ENCODE results near the gene GOLGA6D. TPM values are rescaled to one million over a fixed set of nuclear protein-coding genes. Genes with fewer than 3 reads are reported as not detected.
"Not testable (repeated sequence)": the region's sequence is repeated elsewhere in the genome, so short reads cannot be mapped to it uniquely, and the experiment has no call there.

GOLGA6D gene
- polyA plus RNA-seq, 3 donors: not detected

- H3K4me2 ChIP-seq (replicated peaks; ENCODE audit: extremely low read depth, low read length, poor library complexity, severe bottlenecking); intact Hi-C loops (cut with micrococcal nuclease); H3K4me1 ChIP-seq (ENCODE audit: control insufficient read depth in 1 of 2, insufficient read depth in 2 of 2, low read length in 2 of 2); H3K9me3 Mint-ChIP-seq; H3K4me1 Mint-ChIP-seq; H3K27ac Mint-ChIP-seq; H4K20me1 ChIP-seq (ENCODE audit: insufficient read depth, low read length); H2AFZ ChIP-seq (ENCODE audit: insufficient read depth, low read depth, low read length, poor library complexity, severe bottlenecking); H3K36me3 ChIP-seq (replicated peaks in 1 of 2; ENCODE audit: control insufficient read depth in 1 of 2, insufficient read depth in 2 of 2, low read length in 2 of 2); H3K9ac ChIP-seq (ENCODE audit: insufficient read depth, low read length, poor library complexity, severe bottlenecking); H3K9me3 ChIP-seq (replicated peaks in 1 of 2; ENCODE audit: control insufficient read depth in 1 of 2, insufficient read depth in 1 of 2, low read length in 2 of 2); H3K27ac ChIP-seq (ENCODE audit: low read depth in 1 of 2, low read length in 2 of 2); H3K4me3 Mint-ChIP-seq; H3K27me3 ChIP-seq (ENCODE audit: control insufficient read depth in 2 of 2, insufficient read depth in 2 of 2, low read length in 2 of 2); H3K4me3 ChIP-seq (replicated peaks in 1 of 3; ENCODE audit: low read depth in 2 of 3, low read length in 3 of 3); H3K79me2 ChIP-seq (ENCODE audit: insufficient read depth, low read length); H3K27me3 Mint-ChIP-seq (ENCODE audit: low read depth in 3 of 3); H3K36me3 Mint-ChIP-seq: not testable (repeated sequence)
- WGBS (ENCODE audit: insufficient coverage): 49% methylated on average over 2 of the region's 5 CpGs
- peak; percentile 68 for TF ChIP-seq CTCF (IDR thresholded peaks at IDR 0.05)
- peak in 2 of 3 donors; percentile 29 to 35 for DNase-seq
Observed at GRCh38 chr15:75274509-75275107, 8.0 kb upstream of the GOLGA6D start.

- H3K9me3 ChIP-seq (replicated peaks in 1 of 2; ENCODE audit: control insufficient read depth in 1 of 2, insufficient read depth in 1 of 2, low read length in 2 of 2); H2AFZ ChIP-seq (ENCODE audit: insufficient read depth, low read depth, low read length, poor library complexity, severe bottlenecking); H3K4me1 ChIP-seq (ENCODE audit: control insufficient read depth in 1 of 2, insufficient read depth in 2 of 2, low read length in 2 of 2); intact Hi-C loops (cut with micrococcal nuclease); H3K4me2 ChIP-seq (replicated peaks; ENCODE audit: extremely low read depth, low read length, poor library complexity, severe bottlenecking); H3K79me2 ChIP-seq (ENCODE audit: insufficient read depth, low read length); H3K4me3 Mint-ChIP-seq; H3K27me3 ChIP-seq (ENCODE audit: control insufficient read depth in 2 of 2, insufficient read depth in 2 of 2, low read length in 2 of 2); H3K36me3 Mint-ChIP-seq; H3K27ac ChIP-seq (ENCODE audit: low read depth in 1 of 2, low read length in 2 of 2); H3K9me3 Mint-ChIP-seq; H3K27ac Mint-ChIP-seq; H3K4me1 Mint-ChIP-seq; H3K27me3 Mint-ChIP-seq (ENCODE audit: low read depth in 3 of 3); H3K4me3 ChIP-seq (replicated peaks in 1 of 3; ENCODE audit: low read depth in 2 of 3, low read length in 3 of 3); H3K9ac ChIP-seq (ENCODE audit: insufficient read depth, low read length, poor library complexity, severe bottlenecking); H3K36me3 ChIP-seq (replicated peaks in 1 of 2; ENCODE audit: control insufficient read depth in 1 of 2, insufficient read depth in 2 of 2, low read length in 2 of 2); H4K20me1 ChIP-seq (ENCODE audit: insufficient read depth, low read length): not testable (repeated sequence)
- DNase-seq: peak in 1 of 3 donors; percentile 4
- WGBS (ENCODE audit: insufficient coverage): 72% methylated on average over 2 of the region's 3 CpGs
Observed at GRCh38 chr15:75275617-75276016, 7.0 kb upstream of the GOLGA6D start.

GRCh38 chr15:75278497-75278896 lies 4.1 kb upstream of the GOLGA6D start:
- H3K27ac ChIP-seq (ENCODE audit: low read depth in 1 of 2, low read length in 2 of 2); H3K79me2 ChIP-seq (ENCODE audit: insufficient read depth, low read length); H3K4me1 Mint-ChIP-seq; H3K4me2 ChIP-seq (replicated peaks; ENCODE audit: extremely low read depth, low read length, poor library complexity, severe bottlenecking); H3K9me3 Mint-ChIP-seq; H3K9ac ChIP-seq (ENCODE audit: insufficient read depth, low read length, poor library complexity, severe bottlenecking); H3K4me3 Mint-ChIP-seq; H2AFZ ChIP-seq (ENCODE audit: insufficient read depth, low read depth, low read length, poor library complexity, severe bottlenecking); intact Hi-C loops (cut with micrococcal nuclease); H3K36me3 Mint-ChIP-seq; DNase-seq; H3K27me3 ChIP-seq (ENCODE audit: control insufficient read depth in 2 of 2, insufficient read depth in 2 of 2, low read length in 2 of 2); H4K20me1 ChIP-seq (ENCODE audit: insufficient read depth, low read length); H3K36me3 ChIP-seq (replicated peaks in 1 of 2; ENCODE audit: control insufficient read depth in 1 of 2, insufficient read depth in 2 of 2, low read length in 2 of 2); H3K4me1 ChIP-seq (ENCODE audit: control insufficient read depth in 1 of 2, insufficient read depth in 2 of 2, low read length in 2 of 2); H3K27ac Mint-ChIP-seq; H3K27me3 Mint-ChIP-seq (ENCODE audit: low read depth in 3 of 3); H3K9me3 ChIP-seq (replicated peaks in 1 of 2; ENCODE audit: control insufficient read depth in 1 of 2, insufficient read depth in 1 of 2, low read length in 2 of 2); H3K4me3 ChIP-seq (replicated peaks in 1 of 3; ENCODE audit: low read depth in 2 of 3, low read length in 3 of 3): not testable (repeated sequence)
- WGBS (ENCODE audit: insufficient coverage): no CpG with 5 or more reads among the region's 1 CpG

- H3K4me1 Mint-ChIP-seq; H3K4me3 ChIP-seq (replicated peaks in 1 of 3; ENCODE audit: low read depth in 2 of 3, low read length in 3 of 3); H3K27me3 Mint-ChIP-seq (ENCODE audit: low read depth in 3 of 3); H3K4me2 ChIP-seq (replicated peaks; ENCODE audit: extremely low read depth, low read length, poor library complexity, severe bottlenecking); intact Hi-C loops (cut with micrococcal nuclease); H3K27ac ChIP-seq (ENCODE audit: low read depth in 1 of 2, low read length in 2 of 2); H3K36me3 Mint-ChIP-seq; H3K9me3 ChIP-seq (replicated peaks in 1 of 2; ENCODE audit: control insufficient read depth in 1 of 2, insufficient read depth in 1 of 2, low read length in 2 of 2); H4K20me1 ChIP-seq (ENCODE audit: insufficient read depth, low read length); H3K9me3 Mint-ChIP-seq; H3K27ac Mint-ChIP-seq; H3K27me3 ChIP-seq (ENCODE audit: control insufficient read depth in 2 of 2, insufficient read depth in 2 of 2, low read length in 2 of 2); H2AFZ ChIP-seq (ENCODE audit: insufficient read depth, low read depth, low read length, poor library complexity, severe bottlenecking); H3K9ac ChIP-seq (ENCODE audit: insufficient read depth, low read length, poor library complexity, severe bottlenecking); H3K4me3 Mint-ChIP-seq; DNase-seq; H3K36me3 ChIP-seq (replicated peaks in 1 of 2; ENCODE audit: control insufficient read depth in 1 of 2, insufficient read depth in 2 of 2, low read length in 2 of 2); H3K79me2 ChIP-seq (ENCODE audit: insufficient read depth, low read length); H3K4me1 ChIP-seq (ENCODE audit: control insufficient read depth in 1 of 2, insufficient read depth in 2 of 2, low read length in 2 of 2): not testable (repeated sequence)
- no CpG with 5 or more reads among the region's 3 CpGs for WGBS (ENCODE audit: insufficient coverage)
Observed at GRCh38 chr15:75284152-75284551, 1.5 kb downstream of the GOLGA6D start.
